Activated CD8-positive, alpha-beta memory T cell treated with anti-CD3 and anti-CD28 coated beads, Interleukin-2, amount 50 U/mL, for 1 hour (primary cell): ENCODE results near the gene IDH3A.

Source experiments
- DNase-seq: peaks from one replicate; pipeline ENCODE4 v3.0.0-alpha.2; 2020; ENCODE audit errors: extremely low read depth

The IDH3A gene

DNA sequence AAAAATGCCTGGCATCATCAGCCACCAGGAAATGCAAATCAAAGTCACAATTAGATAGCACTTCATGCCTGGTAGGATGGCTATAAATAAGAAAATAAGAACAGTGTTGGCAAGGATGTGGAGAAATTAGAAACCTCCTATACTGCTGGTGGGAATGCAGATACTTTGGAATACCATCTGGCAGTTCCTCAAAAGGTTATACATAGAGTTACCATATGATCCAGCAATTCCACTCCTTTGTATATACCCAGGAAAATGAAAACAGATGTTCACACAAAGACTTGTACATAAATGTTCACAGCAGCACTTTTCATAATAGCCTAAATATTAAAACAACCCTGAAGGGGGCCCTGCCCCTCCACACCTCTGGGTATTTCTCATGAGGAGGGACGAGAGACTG lies 71.6 kb downstream of the IDH3A start:
- DNase-seq = no peak
